ENCODE data around the gene TMEM158. TPM values are rescaled to one million over a fixed set of nuclear protein-coding genes. Genes with fewer than 3 reads are reported as not detected.

The TMEM158 gene
- total RNA-seq, 2 experiments from 2014 or later, result not detected

GRCh38 chr3:45183872-45184262, 42.2 kb downstream of the TMEM158 start:
- Histone ChIP-seq H3K9me3 (ENCODE audit: control insufficient read depth in 1 of 2, insufficient read depth in 1 of 2, low read length in 2 of 2) (no peaks in the 10 kb centered on the region), H3K27me3 (ENCODE audit: control insufficient read depth in 1 of 2, insufficient read depth in 2 of 2, low read length in 2 of 2) (peaks cover 0 to 5% of the 10 kb centered on the region in 2 experiments), H3K4me1 (ENCODE audit: insufficient read depth, low read length) (no peaks in the 10 kb centered on the region), H3K4me3 (ENCODE audit: low read length) (no peak overlapping the region), H3K36me3 (ENCODE audit: insufficient read depth, low read length) (no peaks in the 10 kb centered on the region), H3K27ac (ENCODE audit: low read depth in 1 of 2, low read length in 2 of 2) (no peak overlapping the region)
- DNase-seq (no peak), ATAC-seq (ENCODE audit: poor library complexity) (no peak)
- ChIA-PET CTCF (no interaction called here), POLR2A (no interaction called here)
- Mint-ChIP-seq H3K4me1 (ENCODE audit: low read depth) (no peaks in the 10 kb centered on the region), H3K27ac (no peak overlapping the region), H3K27me3 (no peaks in the 10 kb centered on the region), H3K36me3 (ENCODE audit: low read depth) (no peaks in the 10 kb centered on the region), H3K9me3 (no peaks in the 10 kb centered on the region), H3K4me3 (no peak overlapping the region)
- no peak for TF ChIP-seq CTCF (IDR thresholded peaks at IDR 0.05)
- intact Hi-C loops (cut with DNase I, micrococcal nuclease), result no loop called here

DNA sequence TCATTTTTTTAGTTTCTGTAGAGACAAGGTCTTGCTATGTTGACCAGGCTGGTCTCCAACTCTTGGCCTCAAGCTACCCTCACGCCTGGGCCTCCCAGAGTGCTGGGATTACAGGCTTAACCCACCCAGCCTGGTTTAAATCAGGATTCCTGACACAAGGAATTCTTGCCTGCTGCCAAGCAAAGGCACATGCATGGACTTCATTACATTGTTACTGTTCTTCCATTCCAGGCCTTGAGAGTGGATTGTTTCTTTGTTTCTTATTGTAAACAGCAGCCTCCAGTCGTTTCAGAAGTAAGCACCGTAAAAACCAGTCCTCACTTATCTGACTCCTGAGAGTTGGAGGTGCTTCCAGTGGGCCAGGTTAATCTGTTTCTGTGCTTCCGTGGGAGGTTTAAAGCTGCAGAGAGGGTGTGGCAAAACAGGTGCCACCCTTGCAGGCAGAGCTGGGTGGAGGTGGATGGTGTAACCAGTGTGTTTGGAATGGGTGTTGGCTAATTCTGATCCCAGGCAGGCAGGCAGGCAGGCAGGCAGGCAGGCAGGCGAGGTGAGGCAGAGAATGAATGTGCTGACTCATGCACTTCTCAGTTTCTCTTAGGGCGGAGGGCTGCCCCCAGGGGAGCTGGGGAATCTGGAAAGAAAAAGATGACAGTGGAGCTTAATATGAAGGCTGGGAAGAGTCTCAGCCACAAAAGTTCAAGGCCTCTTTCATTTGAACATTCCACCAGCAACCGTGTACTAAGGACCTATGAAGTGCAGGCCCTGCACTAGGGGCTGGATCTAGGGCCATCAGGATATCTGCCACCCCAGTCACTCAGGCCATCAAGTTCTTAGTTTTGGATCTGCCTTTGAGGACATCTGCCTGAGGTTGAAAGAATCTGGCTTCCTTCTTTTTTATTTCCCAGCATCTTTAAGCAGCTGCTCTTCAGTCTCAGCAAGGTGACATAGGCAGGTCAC, 42.9 kb downstream of the TMEM158 start:
- ATAC-seq (ENCODE audit: poor library complexity) (no peak), DNase-seq (no peak)
- no peaks in the 10 kb centered on the region for H3K36me3 ChIP-seq (ENCODE audit: insufficient read depth, low read length)
- H3K9me3 ChIP-seq (ENCODE audit: control insufficient read depth in 1 of 2, insufficient read depth in 1 of 2, low read length in 2 of 2), result no peaks in the 10 kb centered on the region
- Mint-ChIP-seq H3K27ac (no peak overlapping the region), H3K9me3 (no peaks in the 10 kb centered on the region), H3K27me3 (no peaks in the 10 kb centered on the region), H3K4me3 (no peak overlapping the region), H3K36me3 (ENCODE audit: low read depth) (no peaks in the 10 kb centered on the region), H3K4me1 (ENCODE audit: low read depth) (no peaks in the 10 kb centered on the region)
- H3K4me1 ChIP-seq (ENCODE audit: insufficient read depth, low read length), result no peaks in the 10 kb centered on the region
- POLR2A ChIA-PET, result no interaction called here
- CTCF ChIA-PET, result interaction anchor here (0.6 kb wide), 1 partner anchor 24 kb away, joined by 4 read pairs; no protein-coding TSS in a partner anchor
- TF ChIP-seq CTCF (IDR thresholded peaks at IDR 0.05), result no peak
- H3K4me3 ChIP-seq (ENCODE audit: low read length), result no peak overlapping the region
- H3K27me3 ChIP-seq (ENCODE audit: control insufficient read depth in 1 of 2, insufficient read depth in 2 of 2, low read length in 2 of 2), result peaks cover 0 to 5% of the 10 kb centered on the region in 2 experiments
- intact Hi-C loops (cut with DNase I, micrococcal nuclease), result no loop called here
- H3K27ac ChIP-seq (ENCODE audit: low read depth in 1 of 2, low read length in 2 of 2), result no peak overlapping the region

- no peak for DNase-seq
- intact Hi-C loops (cut with DNase I, micrococcal nuclease), result no loop called here
- Histone ChIP-seq H3K36me3 (ENCODE audit: insufficient read depth, low read length) (no peaks in the 10 kb centered on the region), H3K27ac (ENCODE audit: low read depth in 1 of 2, low read length in 2 of 2) (no peak overlapping the region), H3K27me3 (ENCODE audit: control insufficient read depth in 1 of 2, insufficient read depth in 2 of 2, low read length in 2 of 2) (peaks cover 0 to 7% of the 10 kb centered on the region in 2 experiments), H3K4me1 (ENCODE audit: insufficient read depth, low read length) (no peaks in the 10 kb centered on the region), H3K4me3 (ENCODE audit: low read length) (no peak overlapping the region), H3K9me3 (ENCODE audit: control insufficient read depth in 1 of 2, insufficient read depth in 1 of 2, low read length in 2 of 2) (no peaks in the 10 kb centered on the region)
- Mint-ChIP-seq H3K4me3 (no peak overlapping the region), H3K27me3 (peaks cover 4% of the 10 kb centered on the region), H3K9me3 (no peaks in the 10 kb centered on the region), H3K4me1 (ENCODE audit: low read depth) (no peaks in the 10 kb centered on the region), H3K36me3 (ENCODE audit: low read depth) (no peaks in the 10 kb centered on the region), H3K27ac (no peak overlapping the region)
- ChIA-PET POLR2A (no interaction called here), CTCF (no interaction called here)
- no peak for TF ChIP-seq CTCF (IDR thresholded peaks at IDR 0.05)
- ATAC-seq (ENCODE audit: poor library complexity), result no peak
These were observed 44.6 kb downstream of the TMEM158 start for GRCh38 chr3:45181496-45181895.
